ENCODE measurements around the gene ABCF2.

DNA sequence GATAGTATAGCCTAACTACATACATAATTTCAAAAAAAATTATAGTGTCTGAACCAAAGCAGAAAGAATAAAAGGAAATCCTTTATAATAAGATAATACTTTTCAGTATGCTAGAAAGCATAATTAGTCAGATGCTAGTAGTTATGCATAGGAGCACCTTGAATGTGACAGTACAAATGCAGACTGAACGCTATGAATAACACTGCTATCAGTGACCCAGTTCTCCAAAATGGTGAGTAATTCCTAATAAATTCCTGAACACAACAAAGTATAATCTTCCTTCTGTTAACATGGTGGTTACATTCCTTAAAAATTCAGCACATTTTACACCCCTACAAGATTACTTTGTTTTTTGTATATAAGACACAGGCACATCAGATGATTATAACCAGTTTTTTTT is 4.1 kb upstream of the ABCF2 start:
- TF ChIP-seq, protein P1, sequence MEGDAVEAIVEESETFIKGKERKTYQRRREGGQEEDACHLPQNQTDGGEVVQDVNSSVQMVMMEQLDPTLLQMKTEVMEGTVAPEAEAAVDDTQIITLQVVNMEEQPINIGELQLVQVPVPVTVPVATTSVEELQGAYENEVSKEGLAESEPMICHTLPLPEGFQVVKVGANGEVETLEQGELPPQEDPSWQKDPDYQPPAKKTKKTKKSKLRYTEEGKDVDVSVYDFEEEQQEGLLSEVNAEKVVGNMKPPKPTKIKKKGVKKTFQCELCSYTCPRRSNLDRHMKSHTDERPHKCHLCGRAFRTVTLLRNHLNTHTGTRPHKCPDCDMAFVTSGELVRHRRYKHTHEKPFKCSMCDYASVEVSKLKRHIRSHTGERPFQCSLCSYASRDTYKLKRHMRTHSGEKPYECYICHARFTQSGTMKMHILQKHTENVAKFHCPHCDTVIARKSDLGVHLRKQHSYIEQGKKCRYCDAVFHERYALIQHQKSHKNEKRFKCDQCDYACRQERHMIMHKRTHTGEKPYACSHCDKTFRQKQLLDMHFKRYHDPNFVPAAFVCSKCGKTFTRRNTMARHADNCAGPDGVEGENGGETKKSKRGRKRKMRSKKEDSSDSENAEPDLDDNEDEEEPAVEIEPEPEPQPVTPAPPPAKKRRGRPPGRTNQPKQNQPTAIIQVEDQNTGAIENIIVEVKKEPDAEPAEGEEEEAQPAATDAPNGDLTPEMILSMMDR (IDR thresholded peaks at IDR 0.05) = no peak
- no peak for TF ChIP-seq POLR2A (IDR thresholded peaks at IDR 0.05)

All from heart left ventricle (tissue), 13 donors.